ENCODE results near the gene AIF1. TPM values are rescaled to one million over a fixed set of nuclear protein-coding genes. Genes with fewer than 3 reads are reported as not detected.

AIF1 gene
- total RNA-seq, 4 donors from 2014 or later = 4.3 to 11.0 (median 4.8) TPM

- TF ChIP-seq CTCF (IDR thresholded peaks at IDR 0.05 in 4 of 5, conservative IDR thresholded peaks at IDR 0.05 in 1 of 5) (no peak), POLR2A (IDR thresholded peaks at IDR 0.05) (no peak)
- no peaks in the 10 kb centered on the region for H3K4me1 ChIP-seq
- H3K27me3 ChIP-seq = no peaks in the 10 kb centered on the region
- H3K4me3 ChIP-seq = no peak within 1 kb of the TSS
- in situ Hi-C loops (cut with MboI; ENCODE audit: low sequenced_read_pairs in 4 of 4) (no loop called here), intact Hi-C loops (cut with DNase I; ENCODE audit: low total_unique reads) (no loop called here)
- DNase-seq (no peak), ATAC-seq (no peak)
- H3K36me3 ChIP-seq = no peaks in the 10 kb centered on the region
- H3K9me3 ChIP-seq = no peaks in the 10 kb centered on the region
- no peak within 1 kb of the TSS for H3K27ac ChIP-seq
Observed at GRCh38 chr6:31572041-31572911, 42.8 kb upstream of the AIF1 start, which contains the start of gene LTA. TSS of gene LTA (plus strand) at chr6:31572289. CDS start at chr6:31572743, 454 bp downstream.

- no peak for TF ChIP-seq POLR2A (IDR thresholded peaks at IDR 0.05)
- no peak for TF ChIP-seq CTCF (IDR thresholded peaks at IDR 0.05 in 4 of 5, conservative IDR thresholded peaks at IDR 0.05 in 1 of 5)
- Histone ChIP-seq H3K27me3 (no peaks in the 10 kb centered on the region), H3K27ac (no peak overlapping the region), H3K4me3 (no peak overlapping the region), H3K36me3 (no peaks in the 10 kb centered on the region), H3K9me3 (no peaks in the 10 kb centered on the region), H3K4me1 (no peaks in the 10 kb centered on the region)
- DNase-seq (no peak), ATAC-seq (no peak)
- in situ Hi-C loops (cut with MboI; ENCODE audit: low sequenced_read_pairs in 4 of 4) = no loop called here
- intact Hi-C loops (cut with DNase I; ENCODE audit: low total_unique reads) = no loop called here
Observed at GRCh38 chr6:31573239-31574105, 41.6 kb upstream of the AIF1 start.

GRCh38 chr6:31574106-31575061, 40.6 kb upstream of the AIF1 start:
- DNase-seq = no peak
- H3K9me3 ChIP-seq = no peaks in the 10 kb centered on the region
- no peaks in the 10 kb centered on the region for H3K4me1 ChIP-seq
- H3K36me3 ChIP-seq = no peaks in the 10 kb centered on the region
- in situ Hi-C loops (cut with MboI; ENCODE audit: low sequenced_read_pairs in 4 of 4) (no loop called here), intact Hi-C loops (cut with DNase I; ENCODE audit: low total_unique reads) (no loop called here)
- ATAC-seq = no peak
- no peaks in the 10 kb centered on the region for H3K27me3 ChIP-seq
- TF ChIP-seq CTCF (IDR thresholded peaks at IDR 0.05 in 4 of 5, conservative IDR thresholded peaks at IDR 0.05 in 1 of 5) (no peak), POLR2A (IDR thresholded peaks at IDR 0.05) (no peak)
- H3K4me3 ChIP-seq = no peak overlapping the region
- peak overlapping the region in 1 of 4 donors; percentile 61 for H3K27ac ChIP-seq

- in situ Hi-C loops (cut with MboI; ENCODE audit: low sequenced_read_pairs in 4 of 4) = no loop called here
- Histone ChIP-seq H3K4me1 (peaks cover 0 to 1% of the 10 kb centered on the region in 2 donors), H3K36me3 (no peaks in the 10 kb centered on the region), H3K27me3 (no peaks in the 10 kb centered on the region), H3K27ac (peak within 1 kb of the TSS in 2 of 4 donors; percentile 58 to 61), H3K9me3 (no peaks in the 10 kb centered on the region), H3K4me3 (peak within 1 kb of the TSS in 2 of 4 donors; percentile 22 to 44)
- TF ChIP-seq CTCF (IDR thresholded peaks at IDR 0.05 in 4 of 5, conservative IDR thresholded peaks at IDR 0.05 in 1 of 5) (no peak), POLR2A (IDR thresholded peaks at IDR 0.05) (peak in 1 of 2 donors; percentile 51)
- DNase-seq = peak in 1 of 2 donors; percentile 51
- intact Hi-C loops (cut with DNase I; ENCODE audit: low total_unique reads) = no loop called here
- ATAC-seq = peak; percentile 25 to 63
Observed at GRCh38 chr6:31575335-31575901, 39.6 kb upstream of the AIF1 start, which contains the start of gene TNF. TSS of gene TNF (plus strand) at chr6:31575565. CDS start at chr6:31575742, 177 bp downstream.

Measured in gastrocnemius medialis (tissue), 4 donors.